H9 (cell line): Measurements from ENCODE around the gene RBMS2. TPM values are rescaled to one million over a fixed set of nuclear protein-coding genes. Genes with fewer than 3 reads are reported as not detected.

Experiments used
- DNase-seq: peaks from one replicate; pipeline ENCODE4 v3.0.0-alpha.2; 2017
- H2AFZ ChIP-seq: one replicate; pipeline ENCODE4 v1.6.1; 2013; ENCODE audit warnings: mild to moderate bottlenecking, low read length, control low read depth, moderate library complexity
- H2AK5ac ChIP-seq: 2 replicates; pipeline ENCODE4 v1.6.1; 2013; ENCODE audit warnings: low read length, control low read depth, mixed read lengths; ENCODE audit not compliant: insufficient read length
- H2BK120ac ChIP-seq: one replicate; pipeline ENCODE4 v1.6.1; 2013; ENCODE audit warnings: low read depth, mild to moderate bottlenecking, low read length, control low read depth, inconsistent platforms; ENCODE audit not compliant: poor library complexity, severe bottlenecking
- H2BK12ac ChIP-seq: 2 replicates; pipeline ENCODE4 v1.6.1; 2013; ENCODE audit warnings: low read length, control low read depth, mixed read lengths, low read depth; ENCODE audit not compliant: insufficient read length
- H2BK15ac ChIP-seq: 2 replicates; pipeline ENCODE4 v1.6.1; 2013; ENCODE audit warnings: low read depth, low read length, control low read depth
- H2BK20ac ChIP-seq: one replicate; pipeline ENCODE4 v1.6.1; 2013; ENCODE audit warnings: low read depth, mild to moderate bottlenecking, low read length, control low read depth, inconsistent platforms; ENCODE audit not compliant: poor library complexity, severe bottlenecking
- H2BK5ac ChIP-seq: 2 replicates; pipeline ENCODE4 v1.6.1; 2013; ENCODE audit warnings: low read length, control low read depth, mixed read lengths; ENCODE audit not compliant: insufficient read length
- H3K14ac ChIP-seq: 2 replicates; pipeline ENCODE4 v1.6.1; 2013; ENCODE audit warnings: low read length, control low read depth; ENCODE audit not compliant: insufficient read depth
- H3K18ac ChIP-seq: 2 replicates; pipeline ENCODE4 v1.6.1; 2013; ENCODE audit warnings: low read depth, mild to moderate bottlenecking, mixed read lengths, low read length, control low read depth; ENCODE audit not compliant: insufficient read length
- H3K23ac ChIP-seq: 2 replicates; pipeline ENCODE4 v1.6.1; 2013; ENCODE audit warnings: low read length, control low read depth, mixed read lengths, low read depth; ENCODE audit not compliant: insufficient read length
- H3K23me2 ChIP-seq: 2 replicates; pipeline ENCODE4 v1.6.1; 2013; ENCODE audit warnings: low read depth, mild to moderate bottlenecking, mixed read lengths, low read length, control low read depth; ENCODE audit not compliant: insufficient read length, poor library complexity, severe bottlenecking
- H3K27ac ChIP-seq: 2 replicates; pipeline ENCODE4 v1.5.1; 2013; ENCODE audit warnings: low read length, control low read depth, mixed read lengths, low read depth; ENCODE audit not compliant: insufficient read length
- H3K27me3 ChIP-seq: 2 replicates; pipeline ENCODE4 v1.6.1; 2013; ENCODE audit warnings: low read length, control low read depth, inconsistent platforms; ENCODE audit not compliant: insufficient read depth
- H3K4ac ChIP-seq: 2 replicates; pipeline ENCODE4 v1.6.1; 2013; ENCODE audit warnings: low read depth, mild to moderate bottlenecking, control low read depth, inconsistent platforms, low read length, moderate library complexity
- H3K4me1 ChIP-seq: 2 replicates; pipeline ENCODE4 v1.6.1; 2013; ENCODE audit warnings: low read length, control low read depth, inconsistent platforms; ENCODE audit not compliant: insufficient read depth
- H3K4me2 ChIP-seq: 2 replicates; pipeline ENCODE4 v1.6.1; 2013; ENCODE audit warnings: low read length, control low read depth, mixed read lengths; ENCODE audit not compliant: insufficient read length, insufficient read depth
- H3K56ac ChIP-seq: 2 replicates; pipeline ENCODE4 v1.6.1; 2013; ENCODE audit warnings: low read depth, mild to moderate bottlenecking, mixed read lengths, low read length, control low read depth; ENCODE audit not compliant: insufficient read length
- H3K79me1 ChIP-seq: 2 replicates; pipeline ENCODE4 v1.6.1; 2013; ENCODE audit warnings: low read depth, mild to moderate bottlenecking, moderate library complexity, low read length, control low read depth, inconsistent platforms; ENCODE audit not compliant: insufficient read depth, poor library complexity, severe bottlenecking
- H3K79me2 ChIP-seq: 2 replicates; pipeline ENCODE4 v1.6.1; 2013; ENCODE audit warnings: low read length, control low read depth, inconsistent platforms; ENCODE audit not compliant: insufficient read depth
- H3K9ac ChIP-seq: 2 replicates; pipeline ENCODE4 v1.6.1; 2013; ENCODE audit warnings: low read length, control low read depth, mixed read lengths; ENCODE audit not compliant: insufficient read length; ENCODE audit errors: extremely low read depth
- H3K9me3 ChIP-seq: one replicate; pipeline ENCODE4 v1.6.1; 2013; ENCODE audit warnings: low read depth, low read length, inconsistent platforms; ENCODE audit not compliant: control insufficient read depth
- H3T11ph ChIP-seq: one replicate; pipeline ENCODE4 v1.6.1; 2013; ENCODE audit warnings: mild to moderate bottlenecking, low read length, control low read depth, inconsistent platforms
- H4K20me1 ChIP-seq: one replicate; pipeline ENCODE4 v1.6.1; 2013; ENCODE audit not compliant: control insufficient read depth, insufficient read length, insufficient read depth
- H4K5ac ChIP-seq: 2 replicates; pipeline ENCODE4 v1.6.1; 2013; ENCODE audit warnings: low read depth, mild to moderate bottlenecking, mixed read lengths, low read length, control low read depth; ENCODE audit not compliant: insufficient read length
- H4K8ac ChIP-seq: replicated peaks from 2 replicates; pipeline ENCODE4 v1.6.1; 2013; ENCODE audit warnings: low read length, control low read depth, mixed read lengths, low read depth; ENCODE audit not compliant: insufficient read length
- H4K91ac ChIP-seq: 2 replicates; pipeline ENCODE4 v1.6.1; 2013; ENCODE audit warnings: low read depth, mild to moderate bottlenecking, moderate library complexity, mixed read lengths, low read length, control low read depth; ENCODE audit not compliant: insufficient read length
- H3K27ac Mint-ChIP-seq, 3 experiments: 2 replicates in 2 of 3; 3 replicates in 1 of 3; pipeline ENCODE4 v1.8.0; 2020 to 2021; ENCODE audit warnings: mixed read lengths in 3 of 3, mild to moderate bottlenecking in 1 of 3, moderate library complexity in 1 of 3
- H3K27me3 Mint-ChIP-seq: 2 replicates; pipeline ENCODE4 v1.8.0; 2021; ENCODE audit warnings: low read depth, mild to moderate bottlenecking, moderate library complexity, mixed read lengths
- H3K36me3 Mint-ChIP-seq, 3 experiments: 2 replicates in 2 of 3; 3 replicates in 1 of 3; pipeline ENCODE4 v1.8.0; 2020 to 2021; ENCODE audit warnings: low read depth in 3 of 3, mixed read lengths in 3 of 3; ENCODE audit not compliant: insufficient read depth in 1 of 3
- H3K4me1 Mint-ChIP-seq, 2 experiments: 2 replicates each; pipeline ENCODE4 v1.8.0; 2020; ENCODE audit warnings: mixed read lengths in 2 of 2
- H3K4me3 Mint-ChIP-seq, 2 experiments: 2 replicates in 1 of 2; 3 replicates in 1 of 2; pipeline ENCODE4 v1.8.0; 2020 to 2021; ENCODE audit warnings: mild to moderate bottlenecking in 2 of 2, mixed read lengths in 2 of 2, moderate library complexity in 1 of 2
- H3K9me3 Mint-ChIP-seq, 2 experiments: 2 replicates in 1 of 2; 3 replicates in 1 of 2; pipeline ENCODE4 v1.8.0; 2020; ENCODE audit warnings: mild to moderate bottlenecking in 2 of 2, mixed read lengths in 2 of 2, moderate library complexity in 1 of 2
- CTCF ChIP-seq: fragments of 200-600 bp; sonication (generic); conservative IDR thresholded peaks from 3 replicates; pipeline ENCODE4 v1.8.0; 2021; ENCODE audit warnings: antibody characterized with exemption, mild to moderate bottlenecking
- WGBS: extraction: QIAGEN DNeasy Blood & Tissue Kit; methylation state at CpG from one replicate; pipeline ENCODE4 v1.1.7; 2013; ENCODE audit warnings: missing lambda C conversion rate, low lambda C conversion rate, mixed read lengths; ENCODE audit not compliant: insufficient read length; ENCODE audit errors: extremely low coverage; 5-methylcytosine and 5-hydroxymethylcytosine counted together
- total RNA-seq: library from RNA; stranded (reverse); gene quantifications from 2 replicates; pipeline ENCODE4 v1.2.1, GENCODE V29; 2021

The RBMS2 gene
- total RNA-seq, 1 experiment from 2014 or later = 9.5 TPM

DNA sequence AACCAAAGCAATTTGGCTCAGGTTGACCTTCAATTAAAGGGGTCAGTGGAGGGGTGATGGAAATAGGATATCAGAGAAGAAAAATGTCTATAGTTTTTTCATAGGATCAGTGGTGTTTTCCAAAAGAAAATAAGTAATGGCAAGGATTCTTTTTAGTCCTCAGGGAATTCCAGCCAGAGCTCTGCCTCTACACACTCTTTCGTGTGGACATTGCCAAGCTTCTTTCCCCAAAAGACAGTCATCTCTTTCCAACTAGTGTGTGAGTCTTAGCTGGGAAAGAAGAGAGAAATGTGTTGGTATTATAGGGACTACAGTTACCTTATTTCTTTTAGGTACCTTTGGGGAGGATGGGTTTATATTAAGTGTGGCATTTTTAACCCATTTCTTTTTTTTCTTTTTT is 46.5 kb downstream of the RBMS2 start:
- Histone ChIP-seq H3K9me3 (no peaks in the 10 kb centered on the region), H3K27ac (no peak overlapping the region), H4K91ac (no peak overlapping the region), H3K79me1 (no peaks in the 10 kb centered on the region), H3K4me2 (no peak overlapping the region), H2AFZ (no peak overlapping the region), H2BK120ac (no peak overlapping the region), H3K9ac (no peak overlapping the region), H3K56ac (no peak overlapping the region), H3K23me2 (no peaks in the 10 kb centered on the region), H3K4me1 (no peaks in the 10 kb centered on the region; the same call in 1 of the 2 replicates), H3K4ac (no peak overlapping the region), H2BK12ac (no peak overlapping the region), H3K27me3 (no peaks in the 10 kb centered on the region), H2AK5ac (no peak overlapping the region), H2BK15ac (no peak overlapping the region), H3K18ac (no peak overlapping the region), H3K23ac (no peak overlapping the region), H3K14ac (no peak overlapping the region), H4K8ac (no peak overlapping the region), H4K20me1 (peaks cover 2% of the 10 kb centered on the region), H2BK5ac (no peak overlapping the region), H2BK20ac (no peak overlapping the region), H4K5ac (no peak overlapping the region), H3T11ph (no peak overlapping the region), H3K79me2 (no peaks in the 10 kb centered on the region)
- no peak for TF ChIP-seq CTCF
- no CpG with 5 or more reads among the region's 1 CpG for WGBS
- DNase-seq = no peak
- Mint-ChIP-seq H3K9me3 (no peaks in the 10 kb centered on the region), H3K27me3 (no peaks in the 10 kb centered on the region), H3K4me3 (no peak overlapping the region), H3K36me3 (peaks cover 0 to 8% (median 0%) of the 10 kb centered on the region in 3 experiments; a peak in 2 of 7 replicates), H3K4me1 (peaks cover 10 to 17% of the 10 kb centered on the region in 2 experiments), H3K27ac (no peak overlapping the region)
